Fibroblast of the conjunctiva (primary cell): ENCODE measurements around the gene MRLN.
"Not testable (repeated sequence)": the region's sequence is repeated elsewhere in the genome, so short reads cannot be mapped to it uniquely, and the experiment has no call there.

Experiments
- DNase-seq: peaks from one replicate; pipeline ENCODE4 v3.0.0-alpha.2; 2010; ENCODE audit warnings: low read depth

The MRLN gene

DNA sequence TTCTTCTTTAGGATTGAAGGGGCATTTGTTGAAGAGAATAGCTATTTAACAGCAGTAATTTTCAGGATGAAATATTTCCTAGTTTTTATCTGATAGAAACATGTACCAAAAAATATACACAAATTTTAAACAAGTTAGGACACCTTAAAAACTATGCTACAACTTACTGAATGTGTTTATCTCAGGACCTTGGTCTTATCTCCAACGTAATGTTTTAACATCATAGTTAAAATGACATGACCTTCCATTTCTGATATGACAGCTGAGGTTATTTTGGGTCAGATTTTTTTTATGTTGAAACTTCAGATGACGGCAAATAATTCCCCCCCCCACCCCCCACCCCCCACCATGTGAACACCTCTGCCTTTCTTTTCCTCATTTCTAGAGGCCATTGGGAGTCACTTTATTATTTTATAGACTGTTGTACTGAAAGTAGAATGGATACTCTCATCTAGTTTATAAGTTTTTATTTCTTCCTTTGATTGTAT, 8.0 kb downstream of the MRLN start:
- no peak for DNase-seq

DNA sequence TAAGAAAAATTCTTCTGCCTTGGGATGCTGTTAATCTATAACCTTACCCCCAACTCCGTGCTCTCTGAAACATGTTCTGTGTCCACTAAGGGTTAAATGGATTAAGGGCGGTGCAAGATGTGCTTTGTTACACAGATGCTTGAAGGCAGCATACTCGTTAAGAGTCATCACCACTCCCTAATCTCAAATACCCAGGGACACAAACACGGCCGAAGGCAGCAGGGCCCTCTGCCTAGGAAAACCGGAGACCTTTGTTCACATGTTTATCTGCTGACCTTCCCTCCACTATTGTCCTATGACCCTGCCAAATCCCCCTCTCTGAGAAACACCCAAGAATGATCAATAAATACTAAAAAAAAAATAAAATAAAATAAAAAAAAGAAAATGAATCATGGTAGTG, 8.5 kb downstream of the MRLN start:
- DNase-seq, result not testable (repeated sequence)

DNA sequence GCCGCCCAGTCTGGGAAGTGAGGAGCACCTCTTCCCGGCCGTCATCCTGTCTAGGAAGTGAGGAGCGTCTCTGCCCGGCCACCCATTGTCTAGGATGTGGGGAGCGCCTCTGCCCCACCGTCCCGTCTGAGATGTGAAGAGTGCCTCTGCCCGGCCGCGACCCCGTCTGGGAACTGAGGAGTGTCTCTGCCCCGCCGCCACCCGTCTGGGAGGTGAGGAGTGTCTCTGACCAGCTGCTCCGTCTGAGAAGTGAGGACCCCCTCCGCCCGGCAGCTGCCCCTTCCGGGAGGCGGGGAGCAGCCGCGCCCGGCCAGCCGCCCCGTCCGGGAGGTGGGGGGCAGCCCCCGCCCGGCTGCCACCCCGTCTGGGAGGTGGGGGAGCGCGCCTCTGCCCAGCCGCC, 9.1 kb downstream of the MRLN start:
- DNase-seq, result not testable (repeated sequence)

DNA sequence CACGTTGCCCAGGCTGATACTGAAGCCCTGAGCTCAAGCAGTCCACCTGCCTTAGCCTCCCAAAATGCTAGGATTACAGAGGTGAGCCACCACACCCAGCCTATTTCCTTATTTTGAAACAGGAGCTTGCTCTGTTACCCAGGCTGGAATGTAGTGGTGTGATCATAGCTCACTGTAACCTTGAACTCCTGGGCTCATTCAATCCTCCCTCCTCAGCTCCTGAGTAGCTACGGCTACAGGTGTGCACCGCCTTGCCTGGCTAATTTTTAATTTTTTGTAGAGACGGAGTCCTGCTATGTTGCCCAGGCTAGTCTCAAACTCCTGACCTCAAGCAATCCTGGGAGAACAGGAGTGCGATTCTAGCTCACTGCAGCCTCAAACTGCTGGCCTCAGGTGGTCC, 11.7 kb downstream of the MRLN start:
- DNase-seq, result no peak

DNA sequence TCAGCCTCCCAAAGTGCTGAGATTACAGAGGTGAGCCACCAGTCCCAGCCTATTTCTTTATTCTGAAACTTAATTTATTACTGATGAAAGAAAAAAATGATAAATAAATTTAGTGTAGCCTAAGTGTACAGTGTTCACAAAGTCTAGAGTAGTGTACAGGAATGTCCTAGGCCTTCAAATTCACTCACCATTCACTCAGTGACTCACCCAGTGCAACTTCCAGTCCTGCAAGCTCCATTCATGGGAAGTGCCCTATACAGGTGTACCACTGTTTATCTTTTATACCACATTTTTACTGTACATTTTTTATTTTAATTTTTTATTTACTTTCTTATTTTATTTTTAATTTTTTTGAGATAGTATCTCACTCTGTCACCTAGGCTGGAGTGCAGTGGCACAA, 12.2 kb downstream of the MRLN start:
- no peak for DNase-seq

DNA sequence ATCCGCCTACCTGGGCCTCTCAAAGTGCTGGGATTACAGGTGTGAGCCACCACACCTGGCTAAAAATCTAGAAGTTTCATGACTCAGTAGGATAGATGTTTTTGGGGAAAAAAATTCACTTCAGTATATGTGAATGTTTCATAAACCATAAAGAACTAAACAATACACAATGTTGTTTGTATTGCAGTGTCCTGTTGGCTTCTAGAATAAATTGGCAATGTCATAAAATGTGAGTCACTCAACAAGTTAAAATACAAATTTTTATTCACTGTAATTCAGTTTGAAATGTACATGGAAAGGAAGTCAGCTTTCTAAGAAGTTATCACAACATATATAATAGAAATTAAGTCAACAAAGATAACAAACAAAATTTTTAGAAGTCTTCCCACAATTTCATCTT, 16.5 kb downstream of the MRLN start:
- DNase-seq, result no peak

DNA sequence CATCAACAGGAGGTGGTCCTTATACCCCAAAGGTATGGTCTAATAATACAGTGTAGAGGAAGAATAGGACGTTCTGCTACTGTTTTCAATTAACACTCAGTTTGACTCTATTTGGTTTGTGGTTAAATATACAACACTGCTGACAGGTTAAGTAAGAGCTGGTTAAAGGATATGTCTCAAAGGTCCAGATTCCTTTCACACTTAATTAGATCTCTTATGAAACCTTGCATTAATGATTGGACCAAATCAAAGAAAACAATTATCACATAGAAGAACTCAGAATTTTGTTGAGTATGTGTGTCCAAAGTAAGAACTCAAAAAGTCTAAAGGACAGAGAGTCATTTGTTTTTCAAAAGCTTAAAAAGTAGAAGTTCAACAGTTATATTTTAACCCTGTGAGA, 18.0 kb downstream of the MRLN start:
- DNase-seq, result no peak

DNA sequence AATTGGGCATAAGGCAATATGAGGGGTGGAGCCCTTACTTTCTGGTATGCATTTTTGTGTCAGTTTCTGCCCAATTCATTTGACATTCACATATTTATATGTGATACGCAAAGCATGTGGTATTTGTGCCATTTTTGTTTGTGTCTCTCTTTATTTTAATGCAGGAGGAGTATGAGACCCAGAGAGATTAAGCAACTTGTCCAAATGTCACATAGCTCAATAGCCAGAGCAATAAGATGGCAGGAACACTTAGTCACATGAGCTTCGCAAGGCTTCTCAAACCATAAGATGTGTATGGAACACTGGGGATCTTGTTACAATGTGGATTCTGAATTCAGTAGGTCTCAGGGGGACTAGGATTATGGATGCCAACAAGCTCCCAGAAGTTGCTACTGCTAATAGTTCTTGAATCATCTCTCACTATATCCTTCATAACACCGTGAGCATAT, 19.2 kb downstream of the MRLN start:
- no peak for DNase-seq

DNA sequence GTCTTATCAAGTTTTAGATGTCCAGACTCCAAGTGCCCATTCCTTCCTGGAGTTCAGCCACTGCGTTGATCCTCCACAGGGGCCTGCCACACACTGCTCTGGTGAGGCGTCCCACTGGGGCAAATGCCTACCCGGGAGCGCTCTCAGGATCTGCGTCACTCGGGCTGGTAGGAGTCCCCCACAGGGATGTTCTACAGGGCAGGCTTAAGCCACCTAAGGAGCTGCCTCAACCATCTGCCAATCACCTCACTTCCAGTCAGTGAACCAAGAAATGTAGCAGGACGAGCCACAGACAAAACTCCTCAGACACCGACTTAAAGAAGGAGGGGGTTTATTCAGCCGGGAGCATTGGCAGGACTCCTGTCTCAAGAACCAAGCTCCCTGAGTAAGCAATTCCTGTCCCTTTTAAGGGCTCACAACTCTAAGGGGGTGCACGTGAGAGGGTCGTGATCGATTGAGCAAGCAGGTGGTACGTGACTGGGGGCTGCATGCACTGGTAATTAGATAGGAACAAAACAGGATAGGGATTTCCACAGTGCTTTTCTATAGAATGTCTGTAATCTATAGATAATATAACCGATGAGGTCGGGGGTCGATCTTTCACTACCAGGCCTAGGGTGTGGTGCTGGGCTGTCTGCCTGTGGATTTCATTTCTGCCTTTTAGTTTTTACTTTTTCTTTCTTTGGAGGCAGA, 19.8 kb downstream of the MRLN start:
- not testable (repeated sequence) for DNase-seq

DNA sequence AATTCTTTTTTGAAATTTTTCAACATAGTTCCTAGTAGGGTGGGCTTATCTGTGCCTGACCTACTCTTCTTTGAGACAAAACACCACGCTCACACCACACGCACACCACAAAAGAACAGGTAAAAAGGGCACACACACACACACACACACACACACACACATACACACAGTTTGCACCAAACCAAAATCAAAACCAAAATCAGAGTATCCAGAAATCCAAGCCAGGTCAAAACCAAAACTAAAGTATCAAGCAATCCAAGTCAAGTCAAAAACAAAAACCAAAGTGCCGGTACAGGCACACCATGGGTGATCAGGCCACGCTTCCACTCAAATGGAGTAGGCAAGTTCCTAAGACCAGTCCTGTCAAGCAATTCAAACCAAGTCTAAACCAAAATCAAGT, 20.4 kb downstream of the MRLN start:
- DNase-seq, result not testable (repeated sequence)

DNA sequence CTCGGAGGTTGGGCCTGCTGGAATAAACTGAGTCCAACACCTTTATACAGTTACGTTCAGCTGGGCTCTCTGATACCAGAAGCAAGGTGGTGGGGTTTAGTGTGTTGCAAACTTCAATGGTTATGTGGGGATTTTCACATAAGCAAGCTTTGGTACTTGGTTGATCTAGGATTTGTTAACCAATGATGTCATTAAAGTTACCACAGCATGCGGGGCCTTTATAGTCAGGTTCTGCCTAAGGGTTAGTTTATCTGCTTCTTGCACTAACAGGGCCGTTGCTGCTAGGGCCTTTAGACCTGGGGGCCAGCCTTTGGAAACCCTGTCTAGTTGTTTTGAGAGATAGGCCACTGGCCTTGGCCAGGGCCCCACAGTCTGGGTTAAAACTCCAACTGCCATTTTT, 24.1 kb downstream of the MRLN start:
- not testable (repeated sequence) for DNase-seq

DNA sequence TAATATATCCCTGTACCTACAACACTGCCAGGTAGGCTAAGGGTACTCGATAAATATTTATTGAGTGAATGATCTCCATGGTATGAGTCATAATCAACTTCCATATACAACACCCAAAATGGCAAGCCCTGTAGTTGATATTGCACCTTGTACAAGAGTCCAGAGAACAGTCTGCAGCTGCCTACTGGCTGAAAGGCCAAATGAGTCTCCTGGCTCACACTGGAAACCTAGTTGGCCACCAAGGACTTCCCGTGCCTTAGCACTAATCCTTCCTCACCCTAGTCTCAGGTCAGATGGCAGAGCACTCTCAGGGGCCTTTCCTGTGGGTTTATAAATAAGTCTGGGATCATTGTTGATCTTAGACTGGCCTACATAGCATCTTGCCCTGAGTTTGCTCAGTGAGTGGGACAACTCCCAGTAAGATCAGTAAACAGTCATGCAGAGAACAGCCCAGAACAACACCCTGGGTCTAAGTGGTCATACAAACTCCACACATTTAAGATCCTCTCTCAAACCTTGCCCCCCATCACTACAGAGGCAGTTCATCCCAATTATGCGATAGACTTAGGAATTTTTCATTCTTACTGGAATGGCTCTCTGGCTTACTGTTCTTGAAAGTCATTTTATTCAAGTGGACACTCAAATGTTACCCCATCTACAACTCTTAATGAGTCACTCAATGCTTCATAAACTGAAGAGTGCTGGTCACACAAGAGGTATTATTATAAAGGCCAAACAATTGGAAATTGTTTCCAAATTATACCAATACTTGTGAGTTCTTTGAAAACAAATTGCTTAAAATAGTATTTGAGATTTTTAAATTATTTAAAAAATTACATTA, 28.9 kb downstream of the MRLN start:
- DNase-seq, result no peak

DNA sequence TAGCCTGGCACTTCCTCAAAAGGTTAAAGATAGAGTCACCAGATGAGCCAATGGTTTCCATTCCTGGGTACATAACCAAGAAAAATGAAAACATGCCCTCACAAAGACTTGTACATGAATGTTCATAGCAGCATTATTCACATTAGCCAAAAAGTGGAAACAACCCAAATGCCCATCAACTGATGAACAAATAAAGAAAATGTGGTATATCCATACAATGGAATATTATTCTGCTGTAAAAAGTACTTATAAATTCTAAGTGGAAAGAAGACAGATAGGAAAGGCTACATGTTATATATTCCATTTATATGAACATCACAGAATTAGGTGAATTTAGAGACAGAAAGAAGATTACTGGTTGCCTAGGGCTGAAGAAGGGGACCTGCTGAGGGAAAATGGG, 32.9 kb downstream of the MRLN start:
- DNase-seq, result no peak

DNA sequence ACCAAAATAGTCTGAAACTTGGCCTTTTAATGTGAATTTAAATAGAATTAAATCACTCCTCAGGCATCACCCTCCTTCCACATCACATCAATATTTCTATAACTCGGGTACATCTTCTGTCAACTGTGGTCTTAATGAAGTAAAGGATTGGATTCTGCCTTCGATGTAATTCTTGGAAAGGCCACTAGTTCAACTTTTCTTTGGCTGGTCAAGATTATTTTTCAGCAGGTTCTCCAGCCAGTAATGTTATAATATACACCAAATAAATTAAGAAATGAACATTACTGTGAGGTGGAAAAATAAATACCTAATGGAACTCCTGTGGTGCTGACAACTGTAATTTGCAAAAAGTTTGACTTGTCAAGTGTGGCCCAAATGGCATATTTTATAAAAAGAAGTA, 33.9 kb downstream of the MRLN start:
- no peak for DNase-seq

DNA sequence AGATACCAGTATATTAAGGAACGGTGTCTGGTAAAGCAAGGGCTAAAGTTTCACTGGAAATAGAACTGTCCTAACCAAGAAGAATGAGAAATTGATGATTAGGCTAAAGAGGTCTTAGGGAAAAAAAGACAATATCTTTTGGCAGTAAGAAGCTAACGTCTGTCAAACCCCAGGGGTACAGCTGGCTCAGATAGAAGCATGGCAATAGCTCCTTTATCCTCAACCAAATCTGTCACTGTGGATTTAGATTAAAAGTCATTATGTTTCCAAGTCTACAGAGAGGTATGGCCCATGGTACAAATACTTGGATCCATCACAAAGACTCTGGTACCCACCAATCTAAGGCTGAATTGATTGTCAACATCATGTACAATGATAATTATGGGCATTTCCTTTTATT, 35.0 kb downstream of the MRLN start:
- DNase-seq, result no peak

DNA sequence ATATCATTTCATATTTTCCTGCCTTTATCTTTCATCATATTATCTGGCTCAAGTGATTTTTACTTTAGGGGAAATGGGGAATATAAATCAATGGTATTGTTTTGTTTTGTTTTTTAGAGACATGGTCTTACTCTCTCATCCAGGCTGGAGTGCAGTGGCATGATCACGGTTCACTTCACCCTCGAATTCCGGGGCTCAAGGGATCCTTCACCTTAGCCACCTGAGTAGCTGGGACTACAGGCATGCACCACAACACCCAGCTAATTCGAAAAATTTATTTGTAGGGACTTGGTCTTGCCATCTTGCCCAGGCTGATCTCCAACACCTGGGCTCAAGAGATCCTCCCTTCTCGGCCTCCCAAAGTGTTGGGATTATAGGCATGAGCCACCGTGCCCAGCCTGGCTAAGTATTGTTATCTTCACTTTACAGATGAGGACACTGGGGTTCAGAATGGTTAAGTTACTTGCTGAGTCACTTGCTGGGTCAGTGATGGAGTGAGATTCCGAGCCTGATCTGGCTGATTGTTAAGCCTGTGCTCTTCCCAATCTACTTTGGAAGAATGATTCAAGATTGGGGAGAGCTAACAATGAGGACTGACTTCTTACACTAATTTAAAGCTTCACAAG, 39.9 kb downstream of the MRLN start:
- DNase-seq, result no peak

DNA sequence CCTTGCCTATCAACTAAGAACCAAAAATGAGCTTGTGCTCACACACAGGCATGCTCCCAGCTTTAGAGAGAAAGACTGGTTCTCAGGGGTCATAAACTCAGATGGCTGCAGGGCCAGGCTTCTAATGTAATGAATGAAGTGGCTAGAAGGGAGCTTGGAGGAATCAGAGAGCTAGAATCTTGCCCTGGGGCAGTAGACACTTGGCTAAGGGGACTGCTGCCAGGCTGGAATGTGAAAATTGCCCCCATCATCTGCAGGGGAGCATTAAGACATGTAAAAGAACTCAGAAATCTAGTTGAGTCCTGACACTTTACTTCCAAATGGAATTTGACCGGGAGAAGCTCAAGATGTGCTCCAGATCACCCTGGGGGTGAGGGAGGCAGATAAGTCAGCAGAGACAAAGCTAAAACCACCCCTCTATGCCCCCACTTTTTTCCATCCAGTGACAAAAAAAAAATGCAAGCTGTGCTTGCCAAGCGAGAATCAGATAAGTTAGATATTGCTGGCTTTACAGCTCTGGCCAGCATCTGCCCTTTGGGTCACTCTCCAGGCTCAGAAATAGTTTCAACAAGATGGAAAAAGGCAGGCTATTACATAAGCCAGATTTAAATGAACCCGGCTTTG, 41.3 kb downstream of the MRLN start:
- DNase-seq, result no peak

DNA sequence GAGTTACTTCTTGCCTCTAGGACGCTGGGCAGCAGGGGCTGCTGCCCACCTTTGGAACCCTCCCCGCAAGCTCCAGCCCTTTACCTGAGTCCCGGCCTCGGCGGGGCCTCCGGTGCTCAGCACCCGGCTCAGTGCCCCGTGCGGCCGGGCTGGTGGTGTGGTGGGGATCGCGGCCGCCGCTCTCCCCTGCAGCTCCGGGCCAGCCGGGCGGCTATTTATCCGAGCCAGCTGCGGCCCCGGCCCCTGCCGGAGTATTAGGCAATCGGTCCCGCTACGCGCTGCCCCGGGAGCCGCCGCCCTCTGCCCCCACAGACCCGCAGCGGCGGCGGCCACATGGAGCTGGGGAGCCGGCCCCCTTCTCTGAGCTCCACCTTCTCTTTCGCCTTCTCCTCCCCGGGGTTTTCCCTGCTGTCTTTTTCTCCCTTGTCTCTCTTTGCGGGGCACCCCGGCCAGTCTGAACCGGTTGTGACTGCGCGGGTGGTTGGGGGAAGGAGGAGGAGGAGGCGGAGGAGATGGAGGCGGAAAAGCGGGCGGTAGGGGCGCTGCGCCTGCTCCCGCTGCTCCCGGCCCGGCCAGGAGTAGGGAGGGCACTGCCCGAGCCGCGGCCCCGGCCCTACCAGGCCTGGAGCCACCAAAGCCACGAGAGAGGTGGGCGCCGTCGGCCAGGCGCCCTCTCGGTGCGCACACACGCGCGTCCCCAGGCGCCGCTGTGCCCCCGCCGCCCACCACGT, 43.7 kb downstream of the MRLN start, which contains the start of gene SLC16A9:
Gene SLC16A9, minus strand, starts transcription at position 456 of the 731 bp plus-strand sequence. CDS start 25,559 bp downstream, outside the sequence.
- DNase-seq, result no peak

DNA sequence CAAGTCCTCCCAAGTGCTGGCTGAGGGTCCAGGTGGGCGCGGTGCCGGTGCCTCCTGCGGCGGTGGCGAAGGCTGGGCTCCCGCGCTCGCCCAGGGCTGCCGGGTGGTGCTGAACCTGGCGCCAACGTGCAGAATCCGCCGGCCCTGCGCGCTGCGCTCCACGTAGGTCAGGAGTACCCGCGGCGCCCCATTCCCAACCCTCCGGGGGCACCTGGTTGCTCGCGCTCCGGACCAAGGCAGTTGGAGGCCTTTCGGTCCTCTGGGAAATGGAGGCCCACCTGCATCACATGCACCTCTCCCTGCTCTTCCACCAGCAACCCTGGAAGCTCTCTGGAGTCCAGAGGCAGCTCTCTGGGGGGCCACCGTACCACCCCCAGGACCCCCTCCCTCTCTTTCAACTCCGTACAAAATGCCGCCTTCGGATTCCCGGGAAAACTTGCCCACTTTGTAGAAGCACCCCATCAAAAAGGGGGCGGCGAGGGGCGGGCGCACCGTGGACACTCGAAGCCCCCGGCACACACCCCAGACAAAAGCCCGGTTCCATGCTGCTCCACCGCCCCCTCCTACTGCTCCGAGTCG, 44.4 kb downstream of the MRLN start:
- DNase-seq, result no peak

DNA sequence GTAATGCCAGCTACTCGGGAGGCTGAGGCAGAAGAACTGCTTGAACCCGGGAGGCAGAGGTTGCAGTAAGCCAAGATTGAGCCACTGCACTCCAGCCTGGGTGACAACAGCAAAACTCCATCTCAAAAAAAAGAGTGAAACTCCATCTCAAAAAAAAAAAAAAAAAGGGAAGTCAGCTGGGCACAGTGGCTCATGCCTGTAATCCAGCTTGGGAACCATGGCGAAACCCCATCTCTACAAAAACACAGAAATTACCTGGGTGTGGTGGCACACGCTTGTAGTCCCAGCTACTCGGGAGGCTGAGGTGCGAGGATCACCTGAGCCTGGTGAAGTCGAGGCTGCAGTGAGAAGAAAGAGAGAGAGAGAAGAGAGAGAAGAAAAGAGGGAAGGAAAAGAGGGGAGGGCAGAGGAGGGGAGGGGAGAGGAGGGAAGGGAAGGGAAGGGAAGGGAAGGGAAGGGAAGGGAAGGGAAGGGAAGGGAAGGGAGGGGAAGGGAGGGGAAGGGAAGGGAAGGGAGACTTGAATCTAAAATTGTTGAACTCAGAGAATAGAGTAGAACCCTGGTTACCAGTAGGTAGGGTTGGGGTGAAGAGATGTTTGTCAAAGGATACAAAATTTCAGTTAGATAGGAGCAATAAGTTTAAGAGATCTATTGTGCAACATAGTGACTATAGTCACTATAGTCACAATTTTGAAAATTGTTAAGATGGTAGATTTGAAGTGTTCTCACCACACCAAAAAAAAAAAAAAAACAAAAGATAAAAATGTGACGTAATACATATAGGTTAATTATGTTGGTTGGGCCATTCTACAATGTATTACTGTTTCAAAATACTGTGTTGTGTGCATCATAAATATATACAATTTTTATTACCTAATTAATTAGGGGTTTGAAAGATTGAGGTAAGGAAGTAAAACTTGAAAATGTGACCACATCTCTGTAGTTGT, 46.1 kb downstream of the MRLN start:
- DNase-seq, result no peak
